GM23338 (cell line): ENCODE measurements around the gene NPPC. TPM values are rescaled to one million over a fixed set of nuclear protein-coding genes. Genes with fewer than 3 reads are reported as not detected.

Experiments
- CREB1 ChIP-seq: fragments of 250-450 bp; sonication (Bioruptor Pico); IDR thresholded peaks from 2 replicates; pipeline ENCODE4 v1.5.0; 2020; ENCODE audit warnings: low read depth, mild to moderate bottlenecking, moderate library complexity
- CTCF ChIP-seq, 2 experiments: fragments of 200-600 bp in 1 of 2; sonication (generic) in 1 of 2; conservative IDR thresholded peaks; 2 replicates each; pipeline versions ENCODE4 v1.5.1 to v1.6.1; 2016 to 2017; ENCODE audit warnings: antibody characterized with exemption in 2 of 2, low read depth in 2 of 2, mild to moderate bottlenecking in 2 of 2, moderate library complexity in 1 of 2
- ETS1 ChIP-seq: IDR thresholded peaks from 2 replicates; pipeline ENCODE4 v1.6.1; 2016; ENCODE audit warnings: antibody characterized with exemption
- EZH2 ChIP-seq: fragments of 200-600 bp; sonication (generic); IDR thresholded peaks from one replicate; pipeline ENCODE4 v1.8.0; 2017; ENCODE audit warnings: antibody characterized with exemption, mild to moderate bottlenecking, low read depth; ENCODE audit not compliant: unreplicated experiment
- EZH2phosphoT487 ChIP-seq: fragments of 200-600 bp; sonication (generic); IDR thresholded peaks from one replicate; pipeline ENCODE4 v1.8.1; 2018; ENCODE audit warnings: antibody characterized with exemption; ENCODE audit not compliant: unreplicated experiment
- JUNB ChIP-seq: IDR thresholded peaks from one replicate; pipeline ENCODE4 v1.6.1; 2016; ENCODE audit warnings: antibody characterized with exemption; ENCODE audit not compliant: unreplicated experiment
- NANOG ChIP-seq: IDR thresholded peaks from 2 replicates; pipeline ENCODE4 v1.6.1; 2016; ENCODE audit warnings: antibody characterized with exemption, borderline replicate concordance
- POLR2AphosphoS5 ChIP-seq: IDR thresholded peaks from 2 replicates; pipeline ENCODE4 v1.6.1; 2016; ENCODE audit warnings: antibody characterized with exemption, low read depth
- ZNF114 ChIP-seq: fragments of 250-450 bp; sonication (Bioruptor Pico); IDR thresholded peaks from 2 replicates; pipeline ENCODE4 v1.5.0; 2020; ENCODE audit warnings: mild to moderate bottlenecking, moderate library complexity
- ZNF331 ChIP-seq: fragments of 250-450 bp; sonication (Bioruptor Pico); IDR thresholded peaks from 2 replicates; pipeline ENCODE4 v1.5.0; 2020; ENCODE audit warnings: low read depth, mild to moderate bottlenecking, moderate library complexity
- ZNF462 ChIP-seq: fragments of 250-450 bp; sonication (Bioruptor Pico); IDR thresholded peaks from 2 replicates; pipeline ENCODE4 v1.5.0; 2020; ENCODE audit warnings: mild to moderate bottlenecking, moderate library complexity
- polyA plus RNA-seq: library from polyadenylated mRNA; unstranded; fragments of >200 nt; fragmentation: Nextera tagmentation; extraction: Ambion mirVana; gene quantifications from 2 replicates; pipeline ENCODE4 v1.2.1, GENCODE V29; 2016
- total RNA-seq: library from RNA; depleted of rRNA; stranded (reverse); fragments of >200 nt; shearing (Covaris generic); gene quantifications from 2 replicates; pipeline ENCODE4 v1.2.3, GENCODE V29; 2014

Gene NPPC
- total and polyA plus RNA-seq, 2 experiments from 2014 or later: 2.2 to 6.3 TPM

GRCh38 chr2:231946241-231946814 is 20.1 kb upstream of the NPPC start (continued):
- TF ChIP-seq ZNF462 (no peak), CTCF (conservative IDR thresholded peaks at IDR 0.05; ENCODE audit: low read depth in 2 of 2) (no peak), EZH2 (no peak), EZH2phosphoT487 (no peak), ZNF331 (CRISPR knock-in tag) (no peak), ETS1 (no peak), NANOG (no peak), ZNF114 (CRISPR knock-in tag) (no peak), JUNB (no peak), POLR2AphosphoS5 (no peak), CREB1 (no peak)
